HK-2 (cell line): ENCODE results near the gene PNMA8A.
"Not testable (repeated sequence)": the region's sequence is repeated elsewhere in the genome, so short reads cannot be mapped to it uniquely, and the experiment has no call there.

ENCODE experiments used
- DNase-seq: peaks from one replicate; pipeline ENCODE4 v3.0.0-alpha.2; 2018; ENCODE audit not compliant: unreplicated experiment

Gene PNMA8A

GRCh38 chr19:46471116-46471733, at the start of gene PNMA8A:
Gene PNMA8A (minus strand): TSS chr19:46471563. CDS start chr19:46471035, 528 bp downstream.
- peak; percentile 66 for DNase-seq

GRCh38 chr19:46520616-46521015, 49.3 kb upstream of the PNMA8A start:
- no peak for DNase-seq

GRCh38 chr19:46517471-46517870, 46.1 kb upstream of the PNMA8A start:
- DNase-seq: no peak

GRCh38 chr19:46515879-46516350, 44.6 kb upstream of the PNMA8A start:
- DNase-seq: no peak

GRCh38 chr19:46515290-46515609, 43.9 kb upstream of the PNMA8A start:
- DNase-seq: no peak

- no peak for DNase-seq
Observed at GRCh38 chr19:46514589-46515289, 43.4 kb upstream of the PNMA8A start.

- DNase-seq: peak; percentile 85
Observed at GRCh38 chr19:46513461-46514236, 42.3 kb upstream of the PNMA8A start.

GRCh38 chr19:46511237-46511636, 39.9 kb upstream of the PNMA8A start:
- no peak for DNase-seq

- DNase-seq: no peak
Observed at GRCh38 chr19:46508206-46508605, 36.8 kb upstream of the PNMA8A start.

- no peak for DNase-seq
Observed at GRCh38 chr19:46503848-46504453, 32.6 kb upstream of the PNMA8A start.

GRCh38 chr19:46502891-46503290, 31.5 kb upstream of the PNMA8A start:
- no peak for DNase-seq

GRCh38 chr19:46499692-46500091, 28.3 kb upstream of the PNMA8A start:
- no peak for DNase-seq

- no peak for DNase-seq
Observed at GRCh38 chr19:46497773-46498172, 26.4 kb upstream of the PNMA8A start.

- DNase-seq: not testable (repeated sequence)
Observed at GRCh38 chr19:46496886-46497285, 25.5 kb upstream of the PNMA8A start.

- no peak for DNase-seq
Observed at GRCh38 chr19:46496304-46496703, 24.9 kb upstream of the PNMA8A start.

- DNase-seq: no peak
Observed at GRCh38 chr19:46495786-46496099, 24.4 kb upstream of the PNMA8A start, which contains the start of gene PNMA8B. Gene PNMA8B (minus strand): TSS chr19:46495867. CDS start chr19:46495465, 402 bp downstream.

GRCh38 chr19:46494941-46495785, 23.8 kb upstream of the PNMA8A start:
- DNase-seq: no peak

GRCh38 chr19:46494146-46494940, 23.0 kb upstream of the PNMA8A start:
- DNase-seq: no peak

- DNase-seq: no peak
Observed at GRCh38 chr19:46493236-46494145, 22.1 kb upstream of the PNMA8A start.

- DNase-seq: no peak
Observed at GRCh38 chr19:46492841-46493235, 21.5 kb upstream of the PNMA8A start.
